ENCODE results near the gene SRPK2. TPM values are rescaled to one million over a fixed set of nuclear protein-coding genes. Genes with fewer than 3 reads are reported as not detected.
A peak's percentile ranks its signal among the peaks of the same experiment; 100 is the strongest.

The SRPK2 gene
- total and polyA plus RNA-seq, 7 donors = 12.0 to 57.6 (median 42.9) TPM

GRCh38 chr7:105246679-105247078 lies 142.0 kb downstream of the SRPK2 start:
- H3K36me3 ChIP-seq = no peaks in the 10 kb centered on the region
- no peak overlapping the region for H3K4me3 ChIP-seq
- H3K27ac ChIP-seq = no peak overlapping the region
- no peaks in the 10 kb centered on the region for H3K27me3 ChIP-seq
- TF ChIP-seq POLR2A (IDR thresholded peaks at IDR 0.05) = no peak
- no peak for DNase-seq
- no peaks in the 10 kb centered on the region for H3K9me3 ChIP-seq
- H3K4me1 ChIP-seq = peaks cover 0 to 30% (median 12%) of the 10 kb centered on the region in 4 donors
- intact Hi-C loops (cut with DNase I) = no loop called here

DNA sequence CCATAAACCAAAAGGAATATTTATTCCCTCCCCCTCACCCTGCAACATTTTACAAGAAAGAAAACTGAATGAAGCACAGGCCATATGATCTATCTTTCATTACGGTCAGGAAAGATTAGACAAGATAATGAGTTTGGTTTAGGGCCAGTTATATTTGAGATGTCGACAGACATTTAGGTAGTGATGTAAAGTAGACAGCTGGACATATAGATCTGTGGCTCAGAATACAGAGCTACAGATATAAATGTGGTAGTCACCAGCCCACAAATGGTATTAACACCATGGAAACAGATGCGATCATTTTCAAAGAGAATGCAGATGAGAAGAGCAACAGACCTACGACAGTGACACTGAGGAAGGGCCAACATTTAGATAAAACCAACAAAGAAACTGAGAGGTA lies 142.5 kb downstream of the SRPK2 start:
- Histone ChIP-seq H3K36me3 (no peaks in the 10 kb centered on the region), H3K9me3 (no peaks in the 10 kb centered on the region), H3K4me3 (no peak overlapping the region), H3K27me3 (no peaks in the 10 kb centered on the region), H3K27ac (no peak overlapping the region), H3K4me1 (peaks cover 0 to 31% (median 13%) of the 10 kb centered on the region in 4 donors)
- intact Hi-C loops (cut with DNase I) = no loop called here
- no peak for DNase-seq
- TF ChIP-seq EP300 (IDR thresholded peaks at IDR 0.05) (no peak), POLR2A (IDR thresholded peaks at IDR 0.05) (no peak), POLR2AphosphoS5 (IDR thresholded peaks at IDR 0.05) (no peak), CTCF (IDR thresholded peaks at IDR 0.05) (no peak)
- 76 to 83% methylated on average over 4 of the region's 4 CpGs for WGBS, 2 donors

DNA sequence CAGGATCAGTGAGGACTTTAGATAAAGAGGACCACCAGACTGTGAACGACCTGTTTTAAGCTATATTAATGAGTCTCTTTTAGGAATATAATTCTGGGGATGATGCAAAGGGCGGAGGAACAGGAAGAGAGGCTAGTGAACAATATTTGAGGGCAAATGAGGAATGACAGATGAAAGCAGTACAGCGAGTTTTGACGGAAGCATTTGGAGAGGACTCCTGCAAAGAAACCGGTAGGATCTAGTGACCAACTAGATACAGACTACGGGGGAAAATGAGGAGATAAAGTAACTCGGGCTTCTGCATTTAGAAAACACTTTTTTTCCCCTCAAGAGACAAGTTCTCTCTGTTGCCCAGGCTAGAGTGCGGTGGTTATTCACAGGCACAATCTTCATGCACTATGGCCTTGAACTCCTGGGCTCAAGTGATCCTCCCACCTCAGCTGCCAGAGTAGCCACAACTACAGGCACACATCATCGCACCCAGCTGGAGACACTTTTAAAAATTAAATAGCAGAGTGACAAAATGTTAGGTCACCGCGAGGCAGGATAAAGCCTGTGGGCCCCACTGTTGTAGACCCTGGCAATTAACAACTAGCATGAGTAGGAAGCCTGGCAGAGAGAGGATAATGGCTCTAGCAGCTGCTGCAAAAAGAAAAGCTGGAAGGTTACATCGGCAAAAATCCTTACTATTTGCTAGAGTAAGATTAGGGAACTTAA lies 143.2 kb downstream of the SRPK2 start:
- WGBS, 2 donors = 76 to 88% methylated on average over 12 of the region's 12 CpGs
- H3K27me3 ChIP-seq = no peaks in the 10 kb centered on the region
- H3K4me3 ChIP-seq = no peak overlapping the region
- TF ChIP-seq POLR2A (IDR thresholded peaks at IDR 0.05) = no peak
- TF ChIP-seq CTCF (IDR thresholded peaks at IDR 0.05) = no peak
- no peak for TF ChIP-seq EP300 (IDR thresholded peaks at IDR 0.05)
- no peak for TF ChIP-seq POLR2AphosphoS5 (IDR thresholded peaks at IDR 0.05)
- H3K4me1 ChIP-seq = peaks cover 0 to 35% (median 18%) of the 10 kb centered on the region in 4 donors
- intact Hi-C loops (cut with DNase I) = no loop called here
- no peaks in the 10 kb centered on the region for H3K36me3 ChIP-seq
- no peaks in the 10 kb centered on the region for H3K9me3 ChIP-seq
- H3K27ac ChIP-seq = no peak overlapping the region
- no peak for DNase-seq

DNA sequence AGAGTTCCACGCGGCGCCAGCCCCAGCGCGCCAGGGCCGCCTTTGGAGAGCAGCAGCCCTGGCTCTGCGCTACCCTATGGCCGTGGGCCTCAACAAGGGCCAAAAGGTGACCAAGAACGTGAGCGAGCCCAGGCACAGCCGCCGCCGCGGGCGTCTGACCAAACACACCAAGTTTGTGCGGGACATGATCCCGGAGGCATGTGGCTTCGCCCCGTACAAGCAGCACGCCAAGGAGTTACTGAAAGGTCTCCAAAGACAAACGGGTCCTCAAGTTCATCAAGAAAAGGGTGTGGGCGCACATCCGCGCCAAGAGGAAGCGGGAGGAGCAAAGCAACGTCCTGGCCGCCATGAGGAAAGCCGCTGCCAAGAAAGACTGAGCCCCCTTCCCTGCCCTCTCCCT lies 144.1 kb downstream of the SRPK2 start:
- Histone ChIP-seq H3K9me3 (no peaks in the 10 kb centered on the region), H3K4me3 (no peak overlapping the region), H3K27me3 (no peaks in the 10 kb centered on the region), H3K4me1 (peaks cover 0 to 41% (median 20%) of the 10 kb centered on the region in 4 donors), H3K36me3 (no peaks in the 10 kb centered on the region), H3K27ac (peak overlapping the region in 1 of 4 donors; percentile 15)
- no peak for DNase-seq
- WGBS, 2 donors = 93 to 94% methylated on average over 28 of the region's 28 CpGs
- no peak for TF ChIP-seq POLR2A (IDR thresholded peaks at IDR 0.05)
- TF ChIP-seq EP300 (IDR thresholded peaks at IDR 0.05) = no peak
- no peak for TF ChIP-seq CTCF (IDR thresholded peaks at IDR 0.05)
- no peak for TF ChIP-seq POLR2AphosphoS5 (IDR thresholded peaks at IDR 0.05)
- intact Hi-C loops (cut with DNase I) = no loop called here

DNA sequence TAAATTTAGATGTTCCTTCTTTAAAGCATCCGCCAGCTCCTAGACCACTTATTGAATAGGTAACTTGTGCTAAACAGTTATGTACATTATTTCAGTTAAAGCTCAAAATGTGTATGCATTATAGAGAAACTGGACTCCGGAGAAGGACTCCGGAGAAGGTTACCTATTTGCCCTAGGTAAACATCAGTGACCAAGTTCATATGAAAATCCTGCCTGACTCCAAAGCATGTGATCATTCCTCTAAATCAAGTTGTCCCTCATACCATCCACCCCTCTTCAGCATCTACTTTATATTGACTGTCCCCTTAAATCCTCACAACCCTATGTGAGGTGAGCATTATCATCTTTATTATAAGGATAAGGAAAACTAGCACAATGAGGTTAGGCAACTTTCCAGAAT lies 147.5 kb downstream of the SRPK2 start:
- H3K4me1 ChIP-seq = peaks cover 0 to 54% (median 33%) of the 10 kb centered on the region in 4 donors
- no peaks in the 10 kb centered on the region for H3K36me3 ChIP-seq
- H3K9me3 ChIP-seq = no peaks in the 10 kb centered on the region
- H3K27ac ChIP-seq = no peak overlapping the region
- intact Hi-C loops (cut with DNase I) = no loop called here
- no peak for TF ChIP-seq POLR2AphosphoS5 (IDR thresholded peaks at IDR 0.05)
- TF ChIP-seq POLR2A (IDR thresholded peaks at IDR 0.05) = no peak
- no peak for TF ChIP-seq EP300 (IDR thresholded peaks at IDR 0.05)
- no peak for TF ChIP-seq CTCF (IDR thresholded peaks at IDR 0.05)
- 94% methylated on average over 3 of the region's 3 CpGs for WGBS, 2 donors
- no peak overlapping the region for H3K4me3 ChIP-seq
- no peaks in the 10 kb centered on the region for H3K27me3 ChIP-seq
- no peak for DNase-seq

All from sigmoid colon (tissue), 7 donors.